Fibroblast of the conjunctiva (primary cell): ENCODE measurements around the gene SOX6.

ENCODE experiments used
- DNase-seq: peaks from one replicate; pipeline ENCODE4 v3.0.0-alpha.2; 2010; ENCODE audit warnings: low read depth

SOX6 gene

DNA sequence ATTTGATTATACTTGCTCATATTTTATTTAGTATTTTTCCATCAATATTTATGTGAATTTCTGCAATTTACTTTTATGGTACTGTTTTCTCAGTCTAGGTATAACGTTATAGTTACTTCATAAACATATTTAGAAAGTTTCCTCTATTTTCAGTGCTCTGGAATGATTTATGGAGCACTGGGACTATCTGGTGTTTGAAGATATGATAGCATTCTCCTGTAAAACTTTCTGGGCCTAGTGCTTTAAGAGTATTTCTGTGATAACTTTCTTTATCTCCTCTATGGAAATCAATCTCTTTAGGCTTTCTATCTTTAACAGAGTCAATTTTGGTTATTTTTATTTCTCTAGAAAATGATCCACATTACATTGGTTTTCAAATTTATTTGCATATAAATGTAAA is 85.1 kb downstream of the SOX6 start:
- DNase-seq: no peak

DNA sequence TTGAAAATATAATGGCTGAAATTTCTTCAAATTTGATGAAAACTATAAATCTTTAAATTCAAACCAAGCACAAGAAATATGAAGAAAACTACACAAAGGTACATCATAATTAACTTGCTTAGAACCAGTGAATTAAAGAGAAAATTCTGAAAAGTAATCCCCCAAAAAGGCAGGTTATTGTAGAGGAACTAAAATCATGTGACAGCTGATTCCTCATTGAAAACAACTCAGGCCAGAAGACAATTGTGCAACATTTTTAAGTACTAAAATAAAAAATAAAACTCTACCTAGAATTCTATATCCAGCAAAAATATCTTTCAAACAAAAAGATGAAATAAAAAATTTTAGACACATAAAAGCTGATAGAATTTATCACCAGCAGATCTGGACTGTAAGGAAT is 90.3 kb downstream of the SOX6 start:
- no peak for DNase-seq

DNA sequence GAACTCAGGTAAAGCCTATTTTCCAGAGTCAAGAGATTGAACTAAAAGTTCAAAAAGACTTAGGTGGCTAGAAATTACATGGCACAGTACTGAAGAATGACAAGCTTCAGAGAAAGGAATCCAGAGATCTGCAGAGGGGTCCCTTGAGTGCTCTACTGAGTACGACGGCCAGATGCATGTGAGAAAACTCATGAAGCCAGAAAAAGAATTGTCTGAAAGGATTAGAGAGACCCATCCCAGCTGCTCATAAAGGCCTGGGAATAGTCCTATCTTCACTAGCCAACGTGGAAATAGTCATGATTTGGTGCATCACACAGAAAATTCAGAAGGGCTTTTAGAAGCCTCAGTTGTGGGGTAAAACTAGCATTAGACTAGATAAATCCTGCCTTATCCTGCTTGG is 91.3 kb downstream of the SOX6 start:
- no peak for DNase-seq

DNA sequence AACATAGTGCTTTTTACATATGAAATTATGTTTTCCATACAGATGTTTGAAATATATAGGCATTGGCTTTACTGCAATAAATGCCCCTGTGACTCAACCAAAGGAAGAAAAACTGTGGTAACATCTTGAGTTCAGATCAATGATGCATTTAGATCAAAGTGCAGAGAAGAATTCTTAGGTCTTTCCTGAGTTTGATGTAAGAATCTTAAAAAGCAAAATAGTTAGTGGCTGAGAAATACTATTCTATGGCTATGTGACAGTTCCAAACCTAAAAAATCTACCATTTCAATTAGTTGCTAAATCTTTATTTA is 93.7 kb downstream of the SOX6 start:
- no peak for DNase-seq

DNA sequence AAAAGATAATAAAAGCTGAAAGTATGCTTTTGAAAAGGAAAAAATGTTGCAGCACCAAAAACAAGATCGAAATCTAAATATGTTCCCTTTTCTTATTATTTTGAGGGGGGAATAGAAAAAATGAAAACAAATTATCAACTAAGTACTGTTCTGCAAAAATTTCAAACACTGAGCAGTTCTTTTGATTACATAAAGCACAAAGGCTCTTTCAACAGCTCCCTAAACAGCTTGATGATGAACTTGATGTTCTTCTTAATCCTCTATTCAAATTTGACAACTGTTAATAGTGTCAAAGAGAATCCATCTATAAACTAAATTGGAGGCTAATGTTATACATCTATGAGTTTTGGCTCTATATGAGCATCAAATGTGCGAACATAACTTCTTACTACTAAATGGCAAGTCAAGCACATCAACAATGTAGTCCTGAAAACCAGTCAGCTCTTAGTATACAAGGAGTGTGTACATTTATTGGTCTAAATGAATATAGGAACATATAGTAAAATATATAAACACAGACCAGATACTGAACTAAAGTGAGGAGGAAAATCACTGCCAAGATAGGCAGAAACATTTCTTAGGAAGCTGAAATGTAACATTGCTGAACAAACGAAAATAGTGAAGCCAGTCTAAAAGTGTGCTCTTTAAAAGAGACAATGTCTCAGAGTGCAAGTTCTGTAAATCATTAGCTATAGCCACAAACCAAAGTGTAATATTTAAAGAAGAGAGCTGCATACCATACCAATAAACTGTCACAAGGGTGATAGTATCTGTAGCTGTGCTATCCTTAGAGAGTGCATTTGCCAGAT is 94.3 kb downstream of the SOX6 start:
- DNase-seq: no peak

DNA sequence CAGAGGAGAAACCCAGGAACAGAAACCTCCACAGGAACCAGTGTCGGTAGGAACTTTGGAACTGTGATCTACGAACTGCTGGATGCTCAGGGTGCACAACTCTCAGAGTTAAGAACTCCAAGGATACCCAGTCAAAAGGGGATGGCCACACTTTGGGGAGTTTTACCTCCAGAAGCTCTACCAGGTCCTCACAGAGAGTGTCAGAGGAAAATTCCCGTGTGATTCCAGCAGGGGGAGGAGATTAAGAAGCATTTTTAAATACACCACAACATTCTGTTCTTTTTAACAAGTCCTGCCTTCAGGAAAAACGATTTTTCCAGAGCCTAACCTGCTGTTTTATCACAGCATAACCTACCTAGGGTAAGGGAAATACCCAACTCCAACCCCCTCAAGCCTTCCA is 104.0 kb downstream of the SOX6 start:
- no peak for DNase-seq

DNA sequence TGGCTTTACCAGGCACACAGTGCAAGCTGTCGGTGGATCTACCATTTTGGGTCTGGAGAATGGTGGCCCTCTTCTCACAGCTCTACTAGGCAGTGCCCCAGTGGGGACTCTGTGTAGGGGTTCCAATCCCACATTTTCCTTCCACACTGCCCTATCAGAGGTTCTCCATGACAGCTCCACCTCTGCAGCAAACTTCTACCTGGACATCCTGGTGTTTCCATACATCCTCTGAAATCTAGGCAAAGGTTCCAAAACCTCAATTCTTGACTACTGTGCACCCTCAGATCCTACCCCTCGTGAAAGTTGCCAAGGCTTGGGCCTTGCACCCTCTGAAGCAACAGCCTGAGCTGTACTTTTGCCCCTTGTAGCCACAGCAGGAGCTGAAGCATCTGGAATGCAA is 108.1 kb downstream of the SOX6 start:
- DNase-seq: no peak

DNA sequence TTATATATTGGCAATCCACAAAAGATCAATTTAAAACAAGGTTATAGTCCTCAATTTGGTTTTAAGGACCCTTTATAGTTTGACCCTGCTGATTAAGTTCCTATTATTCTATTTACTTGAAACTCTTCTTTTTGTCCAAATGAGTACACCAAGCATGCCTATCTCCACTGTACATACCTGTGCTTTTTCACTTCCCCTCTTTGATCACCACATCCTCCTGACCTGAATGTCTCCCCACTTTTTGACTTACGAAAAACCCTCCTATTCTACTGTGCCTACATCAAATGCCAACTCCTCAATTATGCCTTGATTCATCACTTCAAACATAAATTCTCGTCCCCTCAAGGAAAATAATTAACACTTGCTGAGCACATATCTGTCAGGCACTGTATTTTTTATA is 113.5 kb downstream of the SOX6 start:
- no peak for DNase-seq

DNA sequence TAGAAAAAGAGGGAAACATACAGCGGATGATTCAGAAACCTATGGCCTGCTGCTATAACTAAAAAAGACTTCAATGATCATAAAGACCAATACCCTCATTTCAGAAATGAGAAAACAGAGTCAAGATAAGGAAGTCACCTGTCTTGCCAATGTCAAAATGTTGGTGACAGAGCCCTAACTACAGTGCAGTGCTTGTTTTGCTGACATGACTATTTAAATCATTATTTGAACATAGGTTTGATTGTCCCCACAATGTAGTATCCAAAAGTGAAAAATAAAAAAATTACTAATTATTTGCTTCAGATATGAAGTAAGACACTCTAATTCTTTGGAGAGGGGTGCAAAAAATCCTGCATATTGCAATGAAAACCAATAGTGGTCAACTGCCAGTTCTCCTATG is 115.7 kb downstream of the SOX6 start:
- no peak for DNase-seq

DNA sequence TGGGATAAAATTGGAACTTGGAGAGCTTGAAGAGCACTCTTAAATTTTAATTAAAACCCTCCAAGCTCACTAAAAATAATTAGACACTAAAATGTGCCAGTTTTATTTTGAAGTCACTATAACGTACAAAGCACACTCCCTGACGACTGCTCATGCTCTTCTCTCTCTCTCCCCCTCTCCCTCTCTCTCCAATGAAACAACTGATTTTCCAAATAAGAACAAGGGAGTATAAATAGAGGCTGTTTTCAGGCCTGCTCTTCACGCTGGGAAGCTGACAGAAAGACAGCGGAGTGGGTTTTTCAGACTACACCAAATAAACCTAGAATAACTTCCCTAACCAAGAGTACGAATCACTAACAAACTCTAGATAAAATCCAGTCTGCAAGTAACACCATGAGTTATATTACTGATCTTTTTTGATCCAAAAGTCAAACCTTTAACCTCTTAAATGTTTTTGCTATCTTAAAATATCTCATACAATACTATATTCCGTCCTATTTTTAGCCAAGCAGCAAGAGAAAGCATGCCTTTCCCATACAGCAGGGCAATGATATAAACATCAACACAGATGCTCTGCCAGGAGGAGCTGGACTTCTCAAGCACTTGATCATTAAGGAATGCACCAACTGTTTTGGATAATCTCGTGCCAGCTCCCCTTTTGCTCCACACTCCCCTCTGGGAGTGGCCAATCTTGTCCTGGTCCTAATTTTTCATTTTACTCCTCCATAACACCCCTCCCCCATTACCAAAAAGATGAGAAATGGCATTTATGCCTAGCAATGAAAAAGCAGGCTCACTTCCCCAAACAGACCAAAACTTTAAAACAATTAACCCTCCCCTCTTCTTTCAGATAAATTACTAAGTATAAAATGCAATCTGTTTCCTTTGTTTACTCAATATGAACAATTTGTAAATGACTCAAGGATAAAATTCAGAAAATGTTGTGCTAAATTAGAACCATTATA is 116.9 kb downstream of the SOX6 start:
- no peak for DNase-seq

DNA sequence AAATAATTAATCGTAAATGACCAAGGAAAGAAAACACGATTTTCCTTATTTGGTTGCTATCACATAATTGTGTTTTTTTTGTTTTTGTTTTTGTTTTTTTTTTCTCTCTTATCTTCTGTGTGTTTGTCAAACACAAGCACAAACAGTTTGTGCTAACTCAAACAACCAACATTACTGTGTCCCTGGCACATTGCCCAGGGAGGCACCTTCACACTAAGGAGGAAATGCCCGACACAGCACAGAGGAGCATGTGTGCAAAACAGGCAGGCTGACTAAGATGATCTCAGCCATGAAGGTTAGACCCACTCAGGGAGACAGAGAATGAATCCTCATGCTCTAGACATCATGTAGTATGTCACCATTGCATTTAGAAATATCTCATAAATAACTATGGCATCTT is 130.1 kb downstream of the SOX6 start:
- DNase-seq: no peak

DNA sequence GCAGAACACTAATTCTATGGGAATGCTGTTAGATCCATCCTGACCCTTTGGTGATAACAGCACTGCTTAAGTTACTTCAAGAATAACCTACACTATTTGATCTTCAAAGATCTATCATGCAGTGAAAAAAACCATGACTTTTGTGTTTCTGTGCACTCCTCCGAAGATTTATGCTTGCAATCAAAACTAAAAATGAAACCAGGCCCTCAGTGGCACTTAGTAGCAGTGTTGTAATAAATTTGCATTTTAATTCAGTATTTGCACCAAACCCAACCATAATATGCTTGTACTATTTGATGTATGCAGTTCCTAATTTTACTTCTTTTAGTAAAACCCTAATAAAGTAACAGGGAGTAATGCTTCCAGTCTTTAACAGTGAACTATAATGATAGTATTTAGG is 130.7 kb downstream of the SOX6 start:
- DNase-seq: no peak

DNA sequence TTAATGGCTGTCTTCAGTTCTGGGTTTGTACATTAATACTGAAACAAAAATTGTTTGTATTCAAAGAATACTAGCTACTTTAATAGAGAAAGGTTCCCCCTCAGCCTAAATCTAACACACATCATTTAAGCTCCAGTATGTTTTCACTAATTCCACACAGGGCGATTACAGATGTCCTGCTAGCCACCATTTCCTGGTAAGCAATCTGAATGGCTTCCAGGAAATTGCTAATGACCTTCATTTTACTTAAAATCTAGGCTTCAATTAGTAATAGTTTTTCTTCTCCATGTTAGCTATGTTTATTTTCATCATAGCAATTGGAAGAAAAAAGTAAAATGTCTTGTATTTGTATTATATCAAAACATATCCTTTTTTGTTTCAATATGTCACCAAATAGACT is 132.8 kb downstream of the SOX6 start:
- no peak for DNase-seq

DNA sequence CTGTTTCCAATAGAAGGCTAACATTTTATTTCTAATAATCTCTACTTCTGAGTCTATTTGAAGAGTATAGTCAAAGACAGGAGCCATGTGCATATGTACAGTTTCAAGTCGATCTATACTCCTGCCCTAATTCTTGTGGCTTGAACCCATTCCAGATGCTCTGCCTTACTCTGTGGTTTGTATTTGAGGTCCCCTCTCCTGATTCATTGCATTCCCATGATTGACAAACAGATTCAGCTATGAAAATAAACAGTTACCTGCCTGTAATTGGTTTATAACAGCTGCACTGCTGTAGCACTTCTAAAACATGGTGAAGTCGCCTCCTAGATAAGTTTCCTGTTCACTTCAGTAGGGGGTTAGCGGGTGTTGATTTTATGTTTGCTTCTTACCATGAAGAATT is 138.7 kb downstream of the SOX6 start:
- no peak for DNase-seq

DNA sequence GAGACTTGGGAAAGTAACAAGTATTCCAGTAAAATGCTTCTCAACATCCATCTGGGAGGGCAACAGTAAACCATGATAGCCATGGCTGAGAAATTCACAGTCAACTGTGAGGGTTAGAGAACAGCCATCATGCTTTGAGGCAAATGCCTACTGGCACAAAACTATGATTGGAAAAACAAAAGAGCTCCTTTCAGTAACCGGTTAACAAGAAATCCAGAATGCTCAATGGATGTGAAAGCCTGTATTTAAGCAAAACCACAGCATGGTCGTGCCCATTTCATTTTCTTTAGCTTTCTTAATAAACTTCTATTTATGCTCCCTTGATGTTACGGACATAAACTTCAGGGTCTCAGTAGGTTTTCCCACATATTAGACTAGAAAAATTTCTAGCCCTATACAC is 139.5 kb downstream of the SOX6 start:
- DNase-seq: no peak

DNA sequence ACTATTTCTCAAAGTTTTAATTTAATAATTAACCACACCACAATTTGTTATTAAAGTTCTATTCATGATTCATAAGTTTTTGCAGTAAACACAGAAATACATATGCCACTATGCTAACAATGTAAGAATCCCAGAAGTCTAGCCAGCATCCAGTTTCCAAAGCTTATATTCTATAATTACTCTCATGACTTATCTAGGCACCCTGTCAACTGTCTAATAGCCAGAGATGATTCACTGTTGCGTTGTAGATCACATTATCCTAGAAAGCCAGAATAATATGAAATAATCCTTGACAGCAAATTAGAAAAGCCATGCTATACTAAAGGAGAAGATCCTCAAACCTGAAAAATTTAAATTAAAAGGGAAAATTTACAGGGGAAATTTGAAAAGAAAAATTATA is 141.0 kb downstream of the SOX6 start:
- DNase-seq: no peak

DNA sequence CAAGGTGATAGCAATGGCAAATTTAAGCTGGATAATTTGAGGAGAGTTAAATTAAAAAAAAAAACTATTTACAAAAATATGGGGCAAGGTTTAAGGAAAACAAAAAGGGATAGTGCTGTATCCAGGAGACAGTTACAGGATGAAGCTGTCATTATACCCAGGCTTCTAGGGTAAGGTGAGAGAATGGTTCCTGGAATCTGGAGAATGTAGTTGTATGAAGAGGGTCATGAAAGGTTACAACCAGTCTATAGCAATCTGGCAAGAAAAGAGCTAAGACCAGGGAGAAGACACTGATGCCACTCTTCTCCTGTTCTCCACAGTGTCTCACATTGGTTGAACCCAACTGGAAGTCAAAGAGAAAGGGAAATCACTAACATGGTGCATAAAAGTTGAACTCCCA is 144.9 kb downstream of the SOX6 start:
- no peak for DNase-seq

DNA sequence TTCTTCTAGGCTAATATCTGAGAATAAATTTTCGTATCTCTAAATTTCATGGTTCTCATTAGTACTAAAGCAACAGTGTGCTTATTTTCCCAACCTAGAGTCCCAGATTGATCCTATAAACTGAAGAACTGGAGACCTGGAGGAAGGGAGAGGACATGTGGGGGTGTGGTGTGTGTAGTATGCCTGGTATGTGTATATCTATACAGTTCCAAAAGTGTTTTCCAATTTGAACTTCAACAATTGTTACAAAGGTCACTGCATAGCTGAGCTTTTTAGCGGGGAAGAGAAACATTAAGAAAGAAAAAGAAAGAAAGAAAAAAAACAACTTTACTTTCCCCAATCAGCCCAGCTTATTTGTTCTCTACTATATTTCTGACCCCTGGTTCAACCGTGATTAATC is 152.1 kb downstream of the SOX6 start:
- no peak for DNase-seq

DNA sequence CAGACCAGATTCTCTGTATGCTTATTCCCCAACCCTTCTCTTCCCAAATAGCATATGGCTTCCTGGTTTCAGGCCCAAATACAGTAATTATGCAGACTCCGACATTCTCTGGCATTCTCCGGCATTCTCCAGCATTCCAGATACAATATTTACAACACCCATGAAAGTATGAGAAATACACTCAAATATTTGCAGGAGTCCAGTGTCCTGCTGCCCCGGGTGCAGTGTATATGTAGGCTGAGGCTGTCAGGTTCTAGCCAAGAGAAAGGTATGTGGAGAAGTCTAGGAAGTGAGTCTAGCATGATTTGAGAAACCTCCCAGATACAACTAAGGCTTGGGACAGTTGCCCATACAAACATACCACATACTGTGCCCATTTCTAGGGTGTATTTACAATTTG is 160.7 kb downstream of the SOX6 start:
- DNase-seq: no peak

DNA sequence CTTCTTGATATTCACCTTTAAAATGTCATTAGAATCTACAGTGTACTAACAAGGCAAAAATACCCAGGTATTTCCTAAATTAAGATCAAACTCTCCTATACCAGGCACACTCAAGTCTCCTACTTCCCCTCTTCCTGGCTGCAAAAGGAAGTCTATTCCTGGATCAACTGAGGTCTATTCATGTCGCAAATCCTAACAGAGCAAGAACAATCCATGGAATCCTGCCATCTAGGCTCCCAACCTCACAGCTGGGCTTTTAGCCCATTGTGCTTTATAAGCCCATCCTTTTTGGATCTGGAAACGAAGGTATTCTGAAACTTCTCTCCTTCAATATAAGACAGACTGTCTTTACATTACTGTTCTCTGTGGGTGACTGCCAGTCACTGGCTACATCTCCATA is 161.8 kb downstream of the SOX6 start:
- no peak for DNase-seq

DNA sequence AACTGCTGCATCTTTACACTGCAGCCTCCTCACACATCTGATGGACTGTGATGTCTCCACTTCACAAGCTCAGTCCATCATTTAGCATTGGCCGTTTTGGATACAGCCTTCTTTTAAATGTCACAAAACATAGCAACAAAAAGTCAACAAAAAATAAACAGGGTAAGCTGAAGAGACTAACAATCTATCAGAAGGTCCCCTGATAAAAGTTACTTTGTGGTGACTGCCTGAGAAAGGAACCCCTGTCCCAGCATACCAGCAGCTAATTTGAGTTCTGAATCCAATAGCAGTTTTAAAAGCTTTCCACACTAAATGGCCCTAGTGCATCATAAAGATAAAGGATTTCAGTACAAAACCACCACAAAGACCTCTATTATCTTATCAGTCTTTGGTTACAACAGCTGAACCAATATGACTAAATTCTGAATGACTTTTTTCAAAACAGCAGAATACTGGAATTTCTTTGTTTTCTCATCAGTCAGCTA is 162.4 kb downstream of the SOX6 start:
- no peak for DNase-seq

DNA sequence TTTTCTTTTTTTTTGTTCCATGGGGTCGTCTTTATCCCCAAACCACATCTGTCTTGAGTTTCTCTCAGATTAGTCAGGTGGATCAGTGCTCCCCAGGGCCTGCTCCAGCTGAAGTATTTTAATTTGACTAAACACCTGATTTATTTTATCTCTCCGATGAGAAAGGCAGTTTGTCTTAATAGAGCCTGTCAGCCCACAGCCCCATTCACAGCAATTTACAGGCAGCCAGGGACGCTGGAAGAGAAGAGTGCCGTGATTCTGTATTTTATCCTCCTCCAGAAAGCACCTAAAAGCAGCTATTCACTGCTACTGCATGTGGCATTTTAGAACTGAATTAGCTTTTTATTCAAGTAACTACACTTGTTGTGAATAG is 164.5 kb downstream of the SOX6 start:
- DNase-seq: no peak

DNA sequence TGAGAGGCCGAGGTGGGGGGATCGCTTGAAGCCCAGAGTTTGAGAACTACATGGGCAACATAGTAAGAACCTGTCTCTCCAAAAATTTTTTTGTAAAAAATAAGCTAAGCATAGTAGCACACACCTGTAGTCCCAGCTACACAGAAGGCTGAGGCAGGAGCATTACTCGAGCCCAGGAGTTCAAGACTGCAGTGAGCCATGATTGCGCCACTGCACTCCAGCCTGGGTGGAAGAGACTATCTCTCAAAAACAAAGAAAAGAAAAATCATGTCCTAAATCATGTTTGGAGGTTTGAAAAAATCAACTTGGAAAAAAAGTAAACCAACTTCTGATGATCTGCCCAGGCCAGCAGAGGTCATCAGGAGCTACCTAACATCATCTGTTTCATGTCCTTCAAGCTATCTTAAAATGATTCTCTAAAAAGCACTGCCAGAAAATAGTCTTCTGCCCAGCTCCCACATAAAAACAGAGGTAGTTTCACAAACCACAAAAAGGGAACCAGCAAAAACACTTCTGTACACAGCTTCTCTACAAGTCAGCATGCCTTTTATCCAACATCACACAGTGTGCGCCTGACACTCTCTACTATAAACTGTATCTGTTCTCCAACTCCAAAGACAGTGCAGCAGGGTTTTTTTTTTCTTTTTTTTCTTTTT is 165.0 kb downstream of the SOX6 start:
- no peak for DNase-seq
